ENCODE results near the gene PLEKHG5. TPM values are rescaled to one million over a fixed set of nuclear protein-coding genes. Genes with fewer than 3 reads are reported as not detected.

The PLEKHG5 gene
- total and polyA plus RNA-seq, 2 experiments from 2014 or later: 9.6 to 34.8 TPM

DNA sequence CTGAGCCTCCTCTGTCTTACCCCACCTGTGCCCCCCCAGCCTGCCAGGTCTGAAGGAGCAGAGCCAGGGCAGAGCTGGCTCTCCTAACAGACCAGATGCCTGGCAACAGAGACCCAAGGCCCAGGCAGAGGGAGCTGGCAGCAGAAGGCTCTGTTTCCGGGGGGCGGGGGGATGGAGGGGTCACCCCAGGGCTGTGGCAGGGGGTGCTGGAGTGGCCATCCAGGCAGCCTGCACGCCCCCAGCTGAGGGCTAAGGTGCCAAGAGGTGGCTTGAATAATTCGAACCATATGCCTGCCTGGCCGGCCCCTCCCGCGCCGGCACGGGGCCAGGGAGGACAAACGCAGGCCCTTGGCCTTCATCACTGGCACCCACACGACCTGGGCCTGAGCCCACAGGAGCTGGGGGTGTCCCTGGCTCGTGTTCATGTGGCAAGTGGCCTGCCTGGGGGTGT is 16.0 kb upstream of the PLEKHG5 start:
- no peaks in the 10 kb centered on the region for H3K27me3 ChIP-seq
- H3K36me3 ChIP-seq: no peaks in the 10 kb centered on the region
- H3K9me3 ChIP-seq (ENCODE audit: low read depth): no peaks in the 10 kb centered on the region
- H3K4me3 ChIP-seq: no peak overlapping the region
- no peak overlapping the region for H3K27ac ChIP-seq
- DNase-seq (ENCODE audit: low read depth in 1 of 2, low spot score in 1 of 2): no peak
- TF ChIP-seq, protein P1, sequence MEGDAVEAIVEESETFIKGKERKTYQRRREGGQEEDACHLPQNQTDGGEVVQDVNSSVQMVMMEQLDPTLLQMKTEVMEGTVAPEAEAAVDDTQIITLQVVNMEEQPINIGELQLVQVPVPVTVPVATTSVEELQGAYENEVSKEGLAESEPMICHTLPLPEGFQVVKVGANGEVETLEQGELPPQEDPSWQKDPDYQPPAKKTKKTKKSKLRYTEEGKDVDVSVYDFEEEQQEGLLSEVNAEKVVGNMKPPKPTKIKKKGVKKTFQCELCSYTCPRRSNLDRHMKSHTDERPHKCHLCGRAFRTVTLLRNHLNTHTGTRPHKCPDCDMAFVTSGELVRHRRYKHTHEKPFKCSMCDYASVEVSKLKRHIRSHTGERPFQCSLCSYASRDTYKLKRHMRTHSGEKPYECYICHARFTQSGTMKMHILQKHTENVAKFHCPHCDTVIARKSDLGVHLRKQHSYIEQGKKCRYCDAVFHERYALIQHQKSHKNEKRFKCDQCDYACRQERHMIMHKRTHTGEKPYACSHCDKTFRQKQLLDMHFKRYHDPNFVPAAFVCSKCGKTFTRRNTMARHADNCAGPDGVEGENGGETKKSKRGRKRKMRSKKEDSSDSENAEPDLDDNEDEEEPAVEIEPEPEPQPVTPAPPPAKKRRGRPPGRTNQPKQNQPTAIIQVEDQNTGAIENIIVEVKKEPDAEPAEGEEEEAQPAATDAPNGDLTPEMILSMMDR (IDR thresholded peaks at IDR 0.05; ENCODE audit: low read depth, low read length): no peak
- no peaks in the 10 kb centered on the region for H3K4me1 ChIP-seq (ENCODE audit: low read depth)

DNA sequence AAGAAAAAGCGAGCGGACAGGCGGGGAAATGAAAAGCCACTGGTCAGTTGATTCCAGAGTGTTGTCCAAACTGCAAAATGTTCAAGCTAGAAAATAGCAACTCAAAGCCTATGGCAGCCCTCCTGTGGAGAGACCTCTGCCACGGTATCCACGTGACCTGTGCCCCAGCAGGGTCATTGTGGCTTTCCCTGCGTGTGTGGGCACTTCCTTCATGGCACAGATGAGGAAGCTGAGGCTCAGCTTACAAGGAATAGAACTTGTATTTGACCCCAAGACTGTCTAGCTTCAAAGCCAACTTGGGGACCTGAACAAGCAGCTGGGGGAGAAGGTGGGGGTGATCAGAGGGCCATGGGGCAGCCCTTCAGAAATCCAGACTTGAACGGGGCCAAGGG is 15.6 kb upstream of the PLEKHG5 start:
- no peak for DNase-seq (ENCODE audit: low read depth in 1 of 2, low spot score in 1 of 2)
- TF ChIP-seq, protein P1 (IDR thresholded peaks at IDR 0.05; ENCODE audit: low read depth, low read length): no peak
- no peak overlapping the region for H3K4me3 ChIP-seq
- no peaks in the 10 kb centered on the region for H3K36me3 ChIP-seq
- no peaks in the 10 kb centered on the region for H3K4me1 ChIP-seq (ENCODE audit: low read depth)
- H3K9me3 ChIP-seq (ENCODE audit: low read depth): no peaks in the 10 kb centered on the region
- no peaks in the 10 kb centered on the region for H3K27me3 ChIP-seq
- no peak overlapping the region for H3K27ac ChIP-seq

- no peak overlapping the region for H3K27ac ChIP-seq
- H3K4me1 ChIP-seq (ENCODE audit: low read depth): no peaks in the 10 kb centered on the region
- DNase-seq (ENCODE audit: low read depth in 1 of 2, low spot score in 1 of 2): no peak
- no peaks in the 10 kb centered on the region for H3K36me3 ChIP-seq
- H3K9me3 ChIP-seq (ENCODE audit: low read depth): no peaks in the 10 kb centered on the region
- TF ChIP-seq, protein P1 (IDR thresholded peaks at IDR 0.05; ENCODE audit: low read depth, low read length): no peak
- H3K27me3 ChIP-seq: no peaks in the 10 kb centered on the region
- H3K4me3 ChIP-seq: no peak overlapping the region
Measured at GRCh38 chr1:6506210-6507036, 15.0 kb upstream of the PLEKHG5 start.

DNA sequence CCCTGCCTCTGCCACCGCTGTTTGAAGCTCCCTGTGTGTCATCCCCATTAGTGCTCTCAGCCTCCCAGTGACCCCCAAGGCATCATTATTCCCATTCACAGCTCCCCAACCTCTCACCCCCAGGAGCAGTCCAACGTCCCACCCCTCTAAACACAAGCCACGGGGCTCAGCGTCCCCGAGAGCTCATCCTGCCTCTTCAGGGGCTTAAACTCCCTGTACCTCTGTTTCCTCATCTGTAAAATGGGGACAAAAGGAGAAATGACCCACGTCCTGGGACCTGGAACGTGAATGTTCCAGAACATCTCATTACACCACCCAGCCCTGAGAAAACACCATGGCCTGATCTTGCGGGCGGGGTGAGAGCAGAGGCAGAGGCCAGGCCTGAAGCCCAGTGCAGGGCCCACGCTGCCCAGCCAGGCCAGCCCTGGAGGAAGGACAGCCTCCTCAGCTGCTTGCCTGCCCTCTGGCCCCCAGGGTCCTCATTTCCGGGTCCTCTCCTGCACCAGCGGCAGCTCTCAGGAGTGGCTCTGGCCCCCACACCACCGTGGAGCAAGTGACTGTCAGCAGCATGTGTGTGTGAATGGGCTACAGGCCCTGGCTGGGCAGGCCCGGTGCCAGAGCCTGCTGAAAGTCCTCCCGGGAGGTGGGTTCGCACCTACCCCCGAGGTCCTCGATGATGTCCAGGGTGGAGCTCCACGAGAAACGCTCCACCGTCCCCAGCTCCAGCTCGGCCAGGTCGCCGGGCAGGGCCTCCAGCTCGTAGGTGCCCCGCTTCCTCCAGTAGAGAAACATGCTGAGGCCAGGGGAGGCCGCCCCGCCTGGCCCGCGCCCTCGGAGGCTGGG is 14.1 kb upstream of the PLEKHG5 start:
- no peak overlapping the region for H3K27ac ChIP-seq
- H3K4me1 ChIP-seq (ENCODE audit: low read depth): no peaks in the 10 kb centered on the region
- TF ChIP-seq, protein P1 (IDR thresholded peaks at IDR 0.05; ENCODE audit: low read depth, low read length): no peak
- H3K4me3 ChIP-seq: no peak overlapping the region
- H3K27me3 ChIP-seq: no peaks in the 10 kb centered on the region
- DNase-seq (ENCODE audit: low read depth in 1 of 2, low spot score in 1 of 2): no peak
- H3K36me3 ChIP-seq: no peaks in the 10 kb centered on the region
- no peaks in the 10 kb centered on the region for H3K9me3 ChIP-seq (ENCODE audit: low read depth)

GRCh38 chr1:6504887-6505286 is 13.4 kb upstream of the PLEKHG5 start:
- no peak overlapping the region for H3K27ac ChIP-seq
- TF ChIP-seq, protein P1 (IDR thresholded peaks at IDR 0.05; ENCODE audit: low read depth, low read length): no peak
- H3K4me1 ChIP-seq (ENCODE audit: low read depth): no peaks in the 10 kb centered on the region
- no peaks in the 10 kb centered on the region for H3K27me3 ChIP-seq
- no peaks in the 10 kb centered on the region for H3K36me3 ChIP-seq
- DNase-seq (ENCODE audit: low read depth in 1 of 2, low spot score in 1 of 2): no peak
- no peaks in the 10 kb centered on the region for H3K9me3 ChIP-seq (ENCODE audit: low read depth)
- H3K4me3 ChIP-seq: no peak overlapping the region

Data from cardiac muscle cell (in vitro differentiated cells and primary cell).